GM23338 (cell line): ENCODE data around the gene RNF187. TPM values are rescaled to one million over a fixed set of nuclear protein-coding genes. Genes with fewer than 3 reads are reported as not detected.

ENCODE experiments used
- ATAC-seq: fragments of 200-7000 bp; cut with Tn5 transposase; 3 replicates; pipeline ENCODE4 v1.9.1; 2020
- DNase-seq: peaks from one replicate; pipeline ENCODE4 v3.0.0-alpha.2; 2015; ENCODE audit warnings: low spot score
- H2AFZ ChIP-seq: fragments of 200-600 bp; sonication (generic); 2 replicates; pipeline ENCODE4 v1.8.0; 2016; ENCODE audit warnings: antibody characterized with exemption, mild to moderate bottlenecking, moderate library complexity
- H3F3A ChIP-seq: fragments of 200-600 bp; sonication (generic); replicated peaks from 2 replicates; pipeline ENCODE4 v1.8.0; 2017; ENCODE audit warnings: antibody characterized with exemption, mixed run types, low read depth
- H3K27ac ChIP-seq: fragments of 200-600 bp; sonication (generic); 2 replicates; pipeline ENCODE4 v1.6.1; 2016; ENCODE audit warnings: low read depth
- H3K27me3 ChIP-seq: fragments of 200-600 bp; sonication (generic); 2 replicates; pipeline ENCODE4 v1.8.0; 2016; ENCODE audit warnings: mild to moderate bottlenecking, mixed run types, moderate library complexity; ENCODE audit not compliant: insufficient read depth
- H3K36me3 ChIP-seq: fragments of 200-600 bp; sonication (generic); 2 replicates; pipeline ENCODE4 v1.8.0; 2016; ENCODE audit warnings: mild to moderate bottlenecking; ENCODE audit not compliant: insufficient read depth
- H3K4me1 ChIP-seq: fragments of 200-600 bp; sonication (generic); 2 replicates; pipeline ENCODE4 v1.8.0; 2016; ENCODE audit warnings: mild to moderate bottlenecking, moderate library complexity; ENCODE audit not compliant: insufficient read depth
- H3K4me2 ChIP-seq: fragments of 200-600 bp; sonication (generic); 2 replicates; pipeline ENCODE4 v1.7.1; 2017; ENCODE audit warnings: mixed run types
- H3K4me3 ChIP-seq: fragments of 200-600 bp; sonication (generic); 2 replicates; pipeline ENCODE4 v1.6.1; 2016; ENCODE audit warnings: mixed run types
- H3K79me2 ChIP-seq: fragments of 200-600 bp; sonication (generic); replicated peaks from 2 replicates; pipeline ENCODE4 v1.8.0; 2017; ENCODE audit warnings: mild to moderate bottlenecking; ENCODE audit not compliant: insufficient read depth
- H3K9me2 ChIP-seq: fragments of 200-600 bp; sonication (generic); 2 replicates; pipeline ENCODE4 v1.8.0; 2017; ENCODE audit not compliant: insufficient read depth
- H4K20me1 ChIP-seq: fragments of 200-600 bp; sonication (generic); replicated peaks from 2 replicates; pipeline ENCODE4 v1.8.0; 2017; ENCODE audit warnings: mild to moderate bottlenecking; ENCODE audit not compliant: insufficient read depth
- H3K27ac Mint-ChIP-seq: 2 replicates; pipeline ENCODE4 v1.8.0; 2020; ENCODE audit warnings: inconsistent platforms, mild to moderate bottlenecking, moderate library complexity, mixed read lengths
- H3K27me3 Mint-ChIP-seq: 3 replicates; pipeline ENCODE4 v1.8.0; 2022; ENCODE audit warnings: low read depth, mild to moderate bottlenecking, moderate library complexity, mixed read lengths, inconsistent platforms; ENCODE audit not compliant: insufficient read depth, poor library complexity
- H3K36me3 Mint-ChIP-seq: 3 replicates; pipeline ENCODE4 v1.8.0; 2021; ENCODE audit warnings: low read depth, mild to moderate bottlenecking, inconsistent platforms, moderate library complexity, mixed read lengths
- H3K4me1 Mint-ChIP-seq: 3 replicates; pipeline ENCODE4 v1.8.0; 2020; ENCODE audit warnings: mild to moderate bottlenecking, inconsistent platforms, mixed read lengths
- H3K4me3 Mint-ChIP-seq: 3 replicates; pipeline ENCODE4 v1.8.0; 2021; ENCODE audit warnings: moderate library complexity, mild to moderate bottlenecking, inconsistent platforms, mixed read lengths
- H3K9me3 Mint-ChIP-seq: 3 replicates; pipeline ENCODE4 v1.8.0; 2020; ENCODE audit warnings: moderate library complexity, mild to moderate bottlenecking, inconsistent platforms, mixed read lengths
- CREB1 ChIP-seq: fragments of 250-450 bp; sonication (Bioruptor Pico); IDR thresholded peaks from 2 replicates; pipeline ENCODE4 v1.5.0; 2020; ENCODE audit warnings: low read depth, mild to moderate bottlenecking, moderate library complexity
- EZH2 ChIP-seq: fragments of 200-600 bp; sonication (generic); IDR thresholded peaks from one replicate; pipeline ENCODE4 v1.8.0; 2017; ENCODE audit warnings: antibody characterized with exemption, mild to moderate bottlenecking, low read depth; ENCODE audit not compliant: unreplicated experiment
- EZH2phosphoT487 ChIP-seq: fragments of 200-600 bp; sonication (generic); IDR thresholded peaks from one replicate; pipeline ENCODE4 v1.8.1; 2018; ENCODE audit warnings: antibody characterized with exemption; ENCODE audit not compliant: unreplicated experiment
- JUNB ChIP-seq: IDR thresholded peaks from one replicate; pipeline ENCODE4 v1.6.1; 2016; ENCODE audit warnings: antibody characterized with exemption; ENCODE audit not compliant: unreplicated experiment
- NANOG ChIP-seq: IDR thresholded peaks from 2 replicates; pipeline ENCODE4 v1.6.1; 2016; ENCODE audit warnings: antibody characterized with exemption, borderline replicate concordance
- POLR2AphosphoS5 ChIP-seq: IDR thresholded peaks from 2 replicates; pipeline ENCODE4 v1.6.1; 2016; ENCODE audit warnings: antibody characterized with exemption, low read depth
- STAT1 ChIP-seq: IDR thresholded peaks from one replicate; pipeline ENCODE4 v1.6.1; 2016; ENCODE audit warnings: antibody characterized with exemption; ENCODE audit not compliant: unreplicated experiment
- ZNF114 ChIP-seq: fragments of 250-450 bp; sonication (Bioruptor Pico); IDR thresholded peaks from 2 replicates; pipeline ENCODE4 v1.5.0; 2020; ENCODE audit warnings: mild to moderate bottlenecking, moderate library complexity
- ZNF331 ChIP-seq: fragments of 250-450 bp; sonication (Bioruptor Pico); IDR thresholded peaks from 2 replicates; pipeline ENCODE4 v1.5.0; 2020; ENCODE audit warnings: low read depth, mild to moderate bottlenecking, moderate library complexity
- polyA plus RNA-seq: library from polyadenylated mRNA; unstranded; fragments of >200 nt; fragmentation: Nextera tagmentation; extraction: Ambion mirVana; gene quantifications from 2 replicates; pipeline ENCODE4 v1.2.1, GENCODE V29; 2016
- total RNA-seq: library from RNA; depleted of rRNA; stranded (reverse); fragments of >200 nt; shearing (Covaris generic); gene quantifications from 2 replicates; pipeline ENCODE4 v1.2.3, GENCODE V29; 2014
- TF ChIP-seq, protein P1 (sequence below): fragments of 250-450 bp; sonication (Bioruptor Pico); IDR thresholded peaks from 2 replicates; pipeline ENCODE4 v1.5.0; 2020; ENCODE audit warnings: mild to moderate bottlenecking, moderate library complexity
- TF ChIP-seq, protein P2 (sequence below): IDR thresholded peaks from 2 replicates; pipeline ENCODE4 v1.6.1; 2016; ENCODE audit warnings: antibody characterized with exemption
- TF ChIP-seq, protein P3 (sequence below), 2 experiments: fragments of 200-600 bp in 1 of 2; sonication (generic) in 1 of 2; conservative IDR thresholded peaks; 2 replicates each; pipeline versions ENCODE4 v1.5.1 to v1.6.1; 2016 to 2017; ENCODE audit warnings: antibody characterized with exemption in 2 of 2, low read depth in 2 of 2, mild to moderate bottlenecking in 2 of 2, moderate library complexity in 1 of 2
- TF ChIP-seq, protein P4 (sequence below): IDR thresholded peaks from one replicate; pipeline ENCODE4 v1.6.1; 2018; ENCODE audit warnings: antibody characterized with exemption; ENCODE audit not compliant: unreplicated experiment

Gene RNF187
- total and polyA plus RNA-seq, 2 experiments from 2014 or later: 24.8 to 55.3 TPM

DNA sequence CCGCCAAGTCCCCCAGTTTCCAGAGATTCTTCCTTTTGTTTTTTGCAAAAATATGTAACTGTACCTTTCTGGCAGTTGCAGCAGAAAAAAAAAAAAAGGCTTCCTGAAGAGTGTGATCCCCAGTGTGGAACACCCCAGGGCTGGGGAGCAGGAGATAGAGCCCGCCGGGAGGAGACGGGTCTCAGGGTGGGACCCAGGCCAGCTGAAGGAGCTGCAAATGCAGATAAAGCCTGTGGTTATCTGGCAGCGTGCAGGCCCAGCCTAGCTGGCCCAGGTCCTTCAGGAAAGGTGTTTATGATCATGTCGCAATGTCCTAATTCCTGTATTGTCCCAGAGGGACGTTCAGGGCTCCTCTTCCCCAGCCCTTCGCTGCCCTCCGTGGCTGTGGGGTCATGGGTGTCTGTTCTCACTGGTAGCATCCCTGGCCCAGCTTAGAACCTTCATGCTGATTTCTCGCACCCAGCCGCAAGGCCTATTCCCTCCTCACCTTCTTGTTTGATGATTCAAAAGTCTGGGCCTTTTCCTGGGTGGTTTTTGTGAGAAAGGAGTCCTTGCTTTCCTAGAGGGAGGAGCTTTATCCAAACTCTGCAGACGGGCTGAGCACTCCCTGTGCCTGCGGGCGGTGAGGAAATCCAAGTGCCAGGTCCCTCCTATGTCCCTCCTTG lies 26.2 kb downstream of the RNF187 start:
- no peak overlapping the region for H3K4me2 ChIP-seq
- no peaks in the 10 kb centered on the region for H3F3A ChIP-seq
- TF ChIP-seq JUNB: no peak
- TF ChIP-seq EZH2: no peak
- TF ChIP-seq, protein P1, sequence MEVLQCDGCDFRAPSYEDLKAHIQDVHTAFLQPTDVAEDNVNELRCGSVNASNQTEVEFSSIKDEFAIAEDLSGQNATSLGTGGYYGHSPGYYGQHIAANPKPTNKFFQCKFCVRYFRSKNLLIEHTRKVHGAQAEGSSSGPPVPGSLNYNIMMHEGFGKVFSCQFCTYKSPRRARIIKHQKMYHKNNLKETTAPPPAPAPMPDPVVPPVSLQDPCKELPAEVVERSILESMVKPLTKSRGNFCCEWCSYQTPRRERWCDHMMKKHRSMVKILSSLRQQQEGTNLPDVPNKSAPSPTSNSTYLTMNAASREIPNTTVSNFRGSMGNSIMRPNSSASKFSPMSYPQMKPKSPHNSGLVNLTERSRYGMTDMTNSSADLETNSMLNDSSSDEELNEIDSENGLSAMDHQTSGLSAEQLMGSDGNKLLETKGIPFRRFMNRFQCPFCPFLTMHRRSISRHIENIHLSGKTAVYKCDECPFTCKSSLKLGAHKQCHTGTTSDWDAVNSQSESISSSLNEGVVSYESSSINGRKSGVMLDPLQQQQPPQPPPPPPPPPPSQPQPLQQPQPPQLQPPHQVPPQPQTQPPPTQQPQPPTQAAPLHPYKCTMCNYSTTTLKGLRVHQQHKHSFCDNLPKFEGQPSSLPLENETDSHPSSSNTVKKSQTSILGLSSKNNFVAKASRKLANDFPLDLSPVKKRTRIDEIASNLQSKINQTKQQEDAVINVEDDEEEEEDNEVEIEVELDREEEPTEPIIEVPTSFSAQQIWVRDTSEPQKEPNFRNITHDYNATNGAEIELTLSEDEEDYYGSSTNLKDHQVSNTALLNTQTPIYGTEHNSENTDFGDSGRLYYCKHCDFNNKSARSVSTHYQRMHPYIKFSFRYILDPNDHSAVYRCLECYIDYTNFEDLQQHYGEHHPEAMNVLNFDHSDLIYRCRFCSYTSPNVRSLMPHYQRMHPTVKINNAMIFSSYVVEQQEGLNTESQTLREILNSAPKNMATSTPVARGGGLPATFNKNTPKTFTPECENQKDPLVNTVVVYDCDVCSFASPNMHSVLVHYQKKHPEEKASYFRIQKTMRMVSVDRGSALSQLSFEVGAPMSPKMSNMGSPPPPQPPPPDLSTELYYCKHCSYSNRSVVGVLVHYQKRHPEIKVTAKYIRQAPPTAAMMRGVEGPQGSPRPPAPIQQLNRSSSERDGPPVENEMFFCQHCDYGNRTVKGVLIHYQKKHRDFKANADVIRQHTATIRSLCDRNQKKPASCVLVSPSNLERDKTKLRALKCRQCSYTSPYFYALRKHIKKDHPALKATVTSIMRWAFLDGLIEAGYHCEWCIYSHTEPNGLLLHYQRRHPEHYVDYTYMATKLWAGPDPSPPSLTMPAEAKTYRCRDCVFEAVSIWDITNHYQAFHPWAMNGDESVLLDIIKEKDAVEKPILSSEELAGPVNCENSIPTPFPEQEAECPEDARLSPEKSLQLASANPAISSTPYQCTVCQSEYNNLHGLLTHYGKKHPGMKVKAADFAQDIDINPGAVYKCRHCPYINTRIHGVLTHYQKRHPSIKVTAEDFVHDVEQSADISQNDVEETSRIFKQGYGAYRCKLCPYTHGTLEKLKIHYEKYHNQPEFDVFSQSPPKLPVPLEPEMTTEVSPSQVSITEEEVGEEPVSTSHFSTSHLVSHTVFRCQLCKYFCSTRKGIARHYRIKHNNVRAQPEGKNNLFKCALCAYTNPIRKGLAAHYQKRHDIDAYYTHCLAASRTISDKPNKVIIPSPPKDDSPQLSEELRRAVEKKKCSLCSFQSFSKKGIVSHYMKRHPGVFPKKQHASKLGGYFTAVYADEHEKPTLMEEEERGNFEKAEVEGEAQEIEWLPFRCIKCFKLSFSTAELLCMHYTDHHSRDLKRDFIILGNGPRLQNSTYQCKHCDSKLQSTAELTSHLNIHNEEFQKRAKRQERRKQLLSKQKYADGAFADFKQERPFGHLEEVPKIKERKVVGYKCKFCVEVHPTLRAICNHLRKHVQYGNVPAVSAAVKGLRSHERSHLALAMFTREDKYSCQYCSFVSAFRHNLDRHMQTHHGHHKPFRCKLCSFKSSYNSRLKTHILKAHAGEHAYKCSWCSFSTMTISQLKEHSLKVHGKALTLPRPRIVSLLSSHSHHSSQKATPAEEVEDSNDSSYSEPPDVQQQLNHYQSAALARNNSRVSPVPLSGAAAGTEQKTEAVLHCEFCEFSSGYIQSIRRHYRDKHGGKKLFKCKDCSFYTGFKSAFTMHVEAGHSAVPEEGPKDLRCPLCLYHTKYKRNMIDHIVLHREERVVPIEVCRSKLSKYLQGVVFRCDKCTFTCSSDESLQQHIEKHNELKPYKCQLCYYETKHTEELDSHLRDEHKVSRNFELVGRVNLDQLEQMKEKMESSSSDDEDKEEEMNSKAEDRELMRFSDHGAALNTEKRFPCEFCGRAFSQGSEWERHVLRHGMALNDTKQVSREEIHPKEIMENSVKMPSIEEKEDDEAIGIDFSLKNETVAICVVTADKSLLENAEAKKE: no peak
- no peak for TF ChIP-seq ZNF114 (CRISPR knock-in tag)
- TF ChIP-seq POLR2AphosphoS5: no peak
- TF ChIP-seq EZH2phosphoT487: no peak
- no peak for TF ChIP-seq STAT1
- TF ChIP-seq, protein P2, sequence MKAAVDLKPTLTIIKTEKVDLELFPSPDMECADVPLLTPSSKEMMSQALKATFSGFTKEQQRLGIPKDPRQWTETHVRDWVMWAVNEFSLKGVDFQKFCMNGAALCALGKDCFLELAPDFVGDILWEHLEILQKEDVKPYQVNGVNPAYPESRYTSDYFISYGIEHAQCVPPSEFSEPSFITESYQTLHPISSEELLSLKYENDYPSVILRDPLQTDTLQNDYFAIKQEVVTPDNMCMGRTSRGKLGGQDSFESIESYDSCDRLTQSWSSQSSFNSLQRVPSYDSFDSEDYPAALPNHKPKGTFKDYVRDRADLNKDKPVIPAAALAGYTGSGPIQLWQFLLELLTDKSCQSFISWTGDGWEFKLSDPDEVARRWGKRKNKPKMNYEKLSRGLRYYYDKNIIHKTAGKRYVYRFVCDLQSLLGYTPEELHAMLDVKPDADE: no peak
- TF ChIP-seq, protein P3, sequence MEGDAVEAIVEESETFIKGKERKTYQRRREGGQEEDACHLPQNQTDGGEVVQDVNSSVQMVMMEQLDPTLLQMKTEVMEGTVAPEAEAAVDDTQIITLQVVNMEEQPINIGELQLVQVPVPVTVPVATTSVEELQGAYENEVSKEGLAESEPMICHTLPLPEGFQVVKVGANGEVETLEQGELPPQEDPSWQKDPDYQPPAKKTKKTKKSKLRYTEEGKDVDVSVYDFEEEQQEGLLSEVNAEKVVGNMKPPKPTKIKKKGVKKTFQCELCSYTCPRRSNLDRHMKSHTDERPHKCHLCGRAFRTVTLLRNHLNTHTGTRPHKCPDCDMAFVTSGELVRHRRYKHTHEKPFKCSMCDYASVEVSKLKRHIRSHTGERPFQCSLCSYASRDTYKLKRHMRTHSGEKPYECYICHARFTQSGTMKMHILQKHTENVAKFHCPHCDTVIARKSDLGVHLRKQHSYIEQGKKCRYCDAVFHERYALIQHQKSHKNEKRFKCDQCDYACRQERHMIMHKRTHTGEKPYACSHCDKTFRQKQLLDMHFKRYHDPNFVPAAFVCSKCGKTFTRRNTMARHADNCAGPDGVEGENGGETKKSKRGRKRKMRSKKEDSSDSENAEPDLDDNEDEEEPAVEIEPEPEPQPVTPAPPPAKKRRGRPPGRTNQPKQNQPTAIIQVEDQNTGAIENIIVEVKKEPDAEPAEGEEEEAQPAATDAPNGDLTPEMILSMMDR (conservative IDR thresholded peaks at IDR 0.05; ENCODE audit: low read depth in 2 of 2): no peak
- TF ChIP-seq NANOG: no peak
- TF ChIP-seq, protein P4, sequence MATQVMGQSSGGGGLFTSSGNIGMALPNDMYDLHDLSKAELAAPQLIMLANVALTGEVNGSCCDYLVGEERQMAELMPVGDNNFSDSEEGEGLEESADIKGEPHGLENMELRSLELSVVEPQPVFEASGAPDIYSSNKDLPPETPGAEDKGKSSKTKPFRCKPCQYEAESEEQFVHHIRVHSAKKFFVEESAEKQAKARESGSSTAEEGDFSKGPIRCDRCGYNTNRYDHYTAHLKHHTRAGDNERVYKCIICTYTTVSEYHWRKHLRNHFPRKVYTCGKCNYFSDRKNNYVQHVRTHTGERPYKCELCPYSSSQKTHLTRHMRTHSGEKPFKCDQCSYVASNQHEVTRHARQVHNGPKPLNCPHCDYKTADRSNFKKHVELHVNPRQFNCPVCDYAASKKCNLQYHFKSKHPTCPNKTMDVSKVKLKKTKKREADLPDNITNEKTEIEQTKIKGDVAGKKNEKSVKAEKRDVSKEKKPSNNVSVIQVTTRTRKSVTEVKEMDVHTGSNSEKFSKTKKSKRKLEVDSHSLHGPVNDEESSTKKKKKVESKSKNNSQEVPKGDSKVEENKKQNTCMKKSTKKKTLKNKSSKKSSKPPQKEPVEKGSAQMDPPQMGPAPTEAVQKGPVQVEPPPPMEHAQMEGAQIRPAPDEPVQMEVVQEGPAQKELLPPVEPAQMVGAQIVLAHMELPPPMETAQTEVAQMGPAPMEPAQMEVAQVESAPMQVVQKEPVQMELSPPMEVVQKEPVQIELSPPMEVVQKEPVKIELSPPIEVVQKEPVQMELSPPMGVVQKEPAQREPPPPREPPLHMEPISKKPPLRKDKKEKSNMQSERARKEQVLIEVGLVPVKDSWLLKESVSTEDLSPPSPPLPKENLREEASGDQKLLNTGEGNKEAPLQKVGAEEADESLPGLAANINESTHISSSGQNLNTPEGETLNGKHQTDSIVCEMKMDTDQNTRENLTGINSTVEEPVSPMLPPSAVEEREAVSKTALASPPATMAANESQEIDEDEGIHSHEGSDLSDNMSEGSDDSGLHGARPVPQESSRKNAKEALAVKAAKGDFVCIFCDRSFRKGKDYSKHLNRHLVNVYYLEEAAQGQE: no peak
- TF ChIP-seq CREB1 (CRISPR knock-in tag): no peak
- no peak for TF ChIP-seq ZNF331 (CRISPR knock-in tag)
- no peaks in the 10 kb centered on the region for H3K4me1 ChIP-seq
- no peak overlapping the region for H3K4me3 ChIP-seq
- H3K4me1 Mint-ChIP-seq: no peaks in the 10 kb centered on the region; the same call in 2 of the 3 replicates
- no peaks in the 10 kb centered on the region; the same call in 2 of the 3 replicates for H3K36me3 Mint-ChIP-seq
- no peaks in the 10 kb centered on the region for H3K36me3 ChIP-seq
- no peak overlapping the region for H3K27ac Mint-ChIP-seq
- peaks cover 49% of the 10 kb centered on the region for H3K27me3 Mint-ChIP-seq
- H3K79me2 ChIP-seq: no peaks in the 10 kb centered on the region
- no peaks in the 10 kb centered on the region for H4K20me1 ChIP-seq
- H3K27ac ChIP-seq: no peak overlapping the region
- H3K27me3 ChIP-seq: peaks cover 75% of the 10 kb centered on the region
- H3K4me3 Mint-ChIP-seq: no peak overlapping the region
- no peaks in the 10 kb centered on the region for H3K9me2 ChIP-seq
- DNase-seq: no peak
- peaks cover 8% of the 10 kb centered on the region for H3K9me3 Mint-ChIP-seq
- no peak overlapping the region for H2AFZ ChIP-seq
- ATAC-seq: no peak
